Right lobe of liver (tissue), 6 donors: ENCODE measurements around the gene PHF20. TPM values are rescaled to one million over a fixed set of nuclear protein-coding genes. Genes with fewer than 3 reads are reported as not detected.
"Not testable (repeated sequence)": the region's sequence is repeated elsewhere in the genome, so short reads cannot be mapped to it uniquely, and the experiment has no call there.

Experiments
- ATAC-seq, 4 donors: fragments of 200-7000 bp; cut with Tn5 transposase; one replicate each; pipeline ENCODE4 v1.9.1; 2020; ENCODE audit warnings: mild to moderate bottlenecking in 4 of 4, moderate library complexity in 4 of 4
- DNase-seq, 3 donors: peaks; one replicate each; pipeline ENCODE4 v3.0.0-alpha.2; 2020
- H3K27ac ChIP-seq, 3 donors: fragments of 200-600 bp; one replicate each; pipeline ENCODE4 v1.8.0; 2022
- H3K27me3 ChIP-seq, 2 donors: fragments of 200-600 bp; one replicate each; pipeline ENCODE4 v1.8.0; 2022
- H3K36me3 ChIP-seq, 4 donors: fragments of 200-600 bp; sonication (generic) in 1 of 4; one replicate each; pipeline versions ENCODE4 v1.5.1 to v1.8.0; 2017 to 2022; ENCODE audit warnings: control low read depth in 1 of 4
- H3K4me1 ChIP-seq, 4 donors: fragments of 200-600 bp; sonication (generic) in 1 of 4; one replicate each; pipeline versions ENCODE4 v1.5.1 to v1.8.0; 2017 to 2022; ENCODE audit warnings: control low read depth in 1 of 4
- H3K4me3 ChIP-seq, 3 donors: fragments of 200-600 bp; one replicate each; pipeline ENCODE4 v1.8.0; 2022
- H3K9me3 ChIP-seq, 4 donors: fragments of 200-600 bp; sonication (generic) in 1 of 4; one replicate each; pipeline versions ENCODE4 v1.5.1 to v1.8.0; 2017 to 2022; ENCODE audit warnings: control low read depth in 1 of 4
- CTCF ChIP-seq, 4 donors: fragments of 200-600 bp in 3 of 4; fragments of 450-650 bp in 1 of 4; IDR thresholded peaks; one replicate each; pipeline versions ENCODE4 v1.5.1 to v1.8.0; 2016 to 2022; ENCODE audit warnings: antibody characterized with exemption in 4 of 4, mild to moderate bottlenecking in 2 of 4
- POLR2A ChIP-seq: fragments of 450-650 bp; IDR thresholded peaks from one replicate; pipeline ENCODE4 v1.6.1; 2017; ENCODE audit warnings: antibody characterized with exemption, mild to moderate bottlenecking
- WGBS: methylation state at CpG from one replicate; pipeline ENCODE4 v1.1.6; 2018; ENCODE audit warnings: low coverage, low lambda C conversion rate; ENCODE audit not compliant: insufficient coverage; ENCODE audit errors: missing lambda C conversion rate; 5-methylcytosine and 5-hydroxymethylcytosine counted together
- intact Hi-C, 2 donors: fragments of 100-400 bp; cut with DNase I; formaldehyde crosslinking; loops; one replicate each; pipeline versions ENCODE4 v1.11.2 to v1.14.1; 2022
- long read RNA-seq: library from polyadenylated mRNA; unstranded; transcript quantifications from one replicate; pipeline ENCODE4 v2.0.0, GENCODE V29; 2019
- total RNA-seq, 6 experiments: library from RNA; depleted of rRNA in 2 of 6; stranded (reverse); fragments of >200 nt in 2 of 6; fragmentation: NEBNext Ultra II Directional in 3 of 6; extraction: Animal tissue kit (Norgen Biotek cat#: 25700) in 3 of 6; gene quantifications; one replicate each; pipeline versions ENCODE4 v1.1.0 to v1.2.4, GENCODE V29; 2016 to 2023
- donor health status: DM: no; HTN: yes; CAD: no.
- donor health status: DM: no; HTN: no; CAD: no.
- donor health status: DM: no; HTN: no; CAD: no.
- donor health status: DM: no; HTN: yes; CAD: no.
- donor health status: DM: no; HTN: yes; CAD: no.

PHF20 gene
- 10 to 100 TPM in 5 of 6 experiments, 1 to 10 TPM in 1; 9.3 to 16.7 (median 14.5) TPM for total RNA-seq
- long read RNA-seq, partial matches to known transcripts: 6 of 7 reads
- long read RNA-seq, other reads (novel, unspliced or antisense): 1 of 7 reads

DNA sequence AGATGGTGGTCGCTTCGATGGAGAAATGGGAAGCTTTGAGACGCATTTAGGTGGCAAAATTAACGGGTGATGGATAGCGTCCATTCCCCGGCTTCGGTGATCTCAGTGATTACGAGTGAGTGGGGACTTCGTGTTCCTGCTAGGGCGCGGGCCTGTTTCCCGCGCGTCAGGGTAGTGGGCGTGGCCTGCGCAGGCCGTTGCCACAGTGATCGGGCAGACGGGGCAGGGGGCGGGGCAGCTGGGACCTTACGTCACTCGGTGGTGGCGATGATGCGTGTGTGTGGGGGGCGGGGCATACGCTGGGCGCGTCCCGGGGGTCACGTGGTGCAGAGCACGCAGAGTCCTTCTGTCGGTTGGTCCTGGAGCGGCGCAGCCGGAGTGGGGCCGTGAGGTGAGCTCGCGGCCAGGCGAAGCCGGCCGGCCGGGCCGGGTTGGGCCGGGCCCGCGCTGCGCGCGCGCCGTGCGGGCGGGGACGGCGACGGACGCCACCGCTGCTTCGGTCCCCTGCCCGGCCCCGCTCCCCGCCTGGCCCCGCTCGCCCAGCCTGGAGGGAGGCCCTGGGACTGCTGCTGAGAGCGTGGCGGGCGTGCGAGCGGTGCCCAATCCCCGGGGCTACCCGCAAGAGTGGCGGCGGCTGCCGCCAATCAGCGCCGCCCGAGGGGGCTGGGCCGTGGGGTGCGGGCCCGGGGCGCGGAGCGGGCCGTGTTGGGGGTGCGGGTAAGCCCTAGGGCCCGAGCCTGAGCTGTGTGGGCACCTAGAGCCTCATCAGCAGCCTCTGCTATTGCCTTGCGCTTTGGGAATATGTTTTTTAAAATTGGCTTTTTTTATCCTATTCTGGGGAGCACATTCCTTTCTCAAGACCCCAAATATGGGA, at the start of gene PHF20:
Gene PHF20, plus strand, starts transcription at position 327 of the 874 bp plus-strand sequence. CDS start 29,508 bp downstream, outside the sequence.
- WGBS: 12% methylated on average over 16 of the region's 87 CpGs
- peak within 1 kb of the TSS; percentile 87 to 90 (median 88) for H3K27ac ChIP-seq
- no peaks in the 10 kb centered on the region for H3K36me3 ChIP-seq
- peak in 1 of 4 donors; percentile 28 for TF ChIP-seq CTCF (IDR thresholded peaks at IDR 0.05)
- peak; percentile 91 for TF ChIP-seq POLR2A
- peak within 1 kb of the TSS; percentile 68 to 83 (median 78) for H3K4me3 ChIP-seq
- H3K9me3 ChIP-seq: no peaks in the 10 kb centered on the region
- peaks cover 0 to 21% (median 7%) of the 10 kb centered on the region in 4 donors for H3K4me1 ChIP-seq
- intact Hi-C loops: no loop called here
- no peaks in the 10 kb centered on the region for H3K27me3 ChIP-seq
- peak; percentile 99 for DNase-seq
- peak; percentile 85 to 91 (median 90) for ATAC-seq

- H3K4me3 ChIP-seq, intact Hi-C loops, H3K27ac ChIP-seq, H3K4me1 ChIP-seq, DNase-seq, ATAC-seq, H3K27me3 ChIP-seq, H3K9me3 ChIP-seq: not testable (repeated sequence)
- 77% methylated on average over 4 of the region's 4 CpGs for WGBS
- H3K36me3 ChIP-seq: peaks cover 34 to 100% (median 83%) of the 10 kb centered on the region in 4 donors
Measured at GRCh38 chr20:35723275-35723639, 48.6 kb upstream of the PHF20 start.

- H3K4me1 ChIP-seq, DNase-seq, intact Hi-C loops, H3K4me3 ChIP-seq, H3K27me3 ChIP-seq, ATAC-seq, H3K27ac ChIP-seq, H3K9me3 ChIP-seq: not testable (repeated sequence)
- peaks cover 34 to 100% (median 86%) of the 10 kb centered on the region in 4 donors for H3K36me3 ChIP-seq
- 85% methylated on average over 8 of the region's 12 CpGs for WGBS
Measured at GRCh38 chr20:35723652-35724320, 48.0 kb upstream of the PHF20 start.

GRCh38 chr20:35724321-35725230, 47.2 kb upstream of the PHF20 start:
- no peak for ATAC-seq
- TF ChIP-seq POLR2A: no peak
- no peak for TF ChIP-seq CTCF (IDR thresholded peaks at IDR 0.05)
- intact Hi-C loops: no loop called here

More at GRCh38 chr20:35724321-35725230, 47.2 kb upstream of the PHF20 start:
- no peaks in the 10 kb centered on the region for H3K9me3 ChIP-seq
- H3K4me1 ChIP-seq: no peaks in the 10 kb centered on the region
- H3K27ac ChIP-seq: no peak overlapping the region
- 76% methylated on average over 13 of the region's 13 CpGs for WGBS
- no peaks in the 10 kb centered on the region for H3K27me3 ChIP-seq
- no peak overlapping the region for H3K4me3 ChIP-seq
- no peak for DNase-seq
- peaks cover 29 to 100% (median 87%) of the 10 kb centered on the region in 4 donors for H3K36me3 ChIP-seq
